ENCODE results near the gene PPRC1.

DNA sequence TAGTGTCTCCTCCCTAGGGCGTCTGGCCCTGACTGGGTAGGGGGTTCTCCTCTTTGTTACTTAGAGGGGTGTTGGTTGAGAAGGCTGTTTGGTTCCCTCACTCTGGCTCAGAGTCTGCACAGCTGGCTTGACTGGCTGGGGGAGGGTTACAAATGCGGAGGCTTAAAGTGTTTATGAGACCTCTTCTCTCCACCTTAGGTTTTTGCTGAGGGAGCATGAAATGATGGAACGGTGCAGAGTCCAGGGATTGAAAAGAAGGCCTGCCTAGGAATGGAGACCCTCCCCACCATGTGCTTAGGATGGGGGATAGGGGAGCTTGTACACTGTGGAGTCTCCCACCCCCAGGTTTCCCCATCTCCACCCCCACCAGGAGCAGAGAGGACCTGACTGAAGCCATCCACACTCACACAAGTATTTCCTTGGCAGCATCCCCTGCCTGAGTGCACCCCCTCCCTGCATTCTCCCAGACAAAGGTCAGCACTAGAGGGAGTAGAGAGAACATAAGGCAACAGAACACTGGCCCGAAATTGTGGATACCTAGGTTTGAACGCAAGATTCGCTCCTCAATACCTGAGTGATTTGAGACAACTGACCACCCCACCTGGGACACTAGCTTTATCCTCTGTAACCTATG is 11.0 kb upstream of the PPRC1 start:
- TF ChIP-seq EZH2 (optimal IDR thresholded peaks at IDR 0.05; ENCODE audit: low read depth, low read length) (no peak), EZH2phosphoT487 (IDR thresholded peaks at IDR 0.05; ENCODE audit: low read length) (no peak)
- TF ChIP-seq, protein P1, sequence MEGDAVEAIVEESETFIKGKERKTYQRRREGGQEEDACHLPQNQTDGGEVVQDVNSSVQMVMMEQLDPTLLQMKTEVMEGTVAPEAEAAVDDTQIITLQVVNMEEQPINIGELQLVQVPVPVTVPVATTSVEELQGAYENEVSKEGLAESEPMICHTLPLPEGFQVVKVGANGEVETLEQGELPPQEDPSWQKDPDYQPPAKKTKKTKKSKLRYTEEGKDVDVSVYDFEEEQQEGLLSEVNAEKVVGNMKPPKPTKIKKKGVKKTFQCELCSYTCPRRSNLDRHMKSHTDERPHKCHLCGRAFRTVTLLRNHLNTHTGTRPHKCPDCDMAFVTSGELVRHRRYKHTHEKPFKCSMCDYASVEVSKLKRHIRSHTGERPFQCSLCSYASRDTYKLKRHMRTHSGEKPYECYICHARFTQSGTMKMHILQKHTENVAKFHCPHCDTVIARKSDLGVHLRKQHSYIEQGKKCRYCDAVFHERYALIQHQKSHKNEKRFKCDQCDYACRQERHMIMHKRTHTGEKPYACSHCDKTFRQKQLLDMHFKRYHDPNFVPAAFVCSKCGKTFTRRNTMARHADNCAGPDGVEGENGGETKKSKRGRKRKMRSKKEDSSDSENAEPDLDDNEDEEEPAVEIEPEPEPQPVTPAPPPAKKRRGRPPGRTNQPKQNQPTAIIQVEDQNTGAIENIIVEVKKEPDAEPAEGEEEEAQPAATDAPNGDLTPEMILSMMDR (IDR thresholded peaks at IDR 0.05; ENCODE audit: low read length) = no peak

Measured in MM.1S (cell line).